HEK293 (cell line): ENCODE data around the gene VASP.
A peak's percentile ranks its signal among the peaks of the same experiment; 100 is the strongest.

Source experiments
- BCL11A ChIP-seq: fragments of 450-650 bp; formaldehyde crosslinking; IDR thresholded peaks from 2 replicates; pipeline ENCODE4 v1.5.1; 2016; ENCODE audit warnings: low read depth, missing biosample characterization, missing genetic modification characterization
- BCL11B ChIP-seq: fragments of 450-650 bp; formaldehyde crosslinking; IDR thresholded peaks from 2 replicates; pipeline ENCODE4 v1.5.1; 2016; ENCODE audit warnings: low read depth, missing biosample characterization, missing genetic modification characterization
- EGR2 ChIP-seq: fragments of 450-650 bp; formaldehyde crosslinking; IDR thresholded peaks from 2 replicates; pipeline ENCODE4 v1.5.1; 2016; ENCODE audit warnings: low read depth, missing biosample characterization, missing genetic modification characterization
- GLI2 ChIP-seq: fragments of 450-650 bp; formaldehyde crosslinking; IDR thresholded peaks from 2 replicates; pipeline ENCODE4; 2017; ENCODE audit warnings: missing biosample characterization, missing genetic modification characterization, low read depth, borderline replicate concordance
- HOXD13 ChIP-seq: sonication (generic); formaldehyde crosslinking; IDR thresholded peaks from 2 replicates; pipeline ENCODE4 v1.8.0; 2022; ENCODE audit warnings: missing genetic modification reagents, borderline replicate concordance
- KLF1 ChIP-seq: fragments of 450-650 bp; formaldehyde crosslinking; IDR thresholded peaks from 2 replicates; pipeline ENCODE4 v1.5.1; 2016; ENCODE audit warnings: missing biosample characterization, missing genetic modification characterization
- KLF9 ChIP-seq: fragments of 450-650 bp; formaldehyde crosslinking; IDR thresholded peaks from 2 replicates; pipeline ENCODE4 v1.5.1; 2016; ENCODE audit warnings: missing biosample characterization, missing genetic modification characterization, low read depth
- ZEB2 ChIP-seq: fragments of 450-650 bp; formaldehyde crosslinking; IDR thresholded peaks from 2 replicates; pipeline ENCODE4 v1.5.1; 2016; ENCODE audit warnings: missing biosample characterization, missing genetic modification characterization
- ZNF701 ChIP-seq: fragments of 450-650 bp; formaldehyde crosslinking; IDR thresholded peaks from 2 replicates; pipeline ENCODE4 v1.5.1; 2016; ENCODE audit warnings: missing biosample characterization, missing genetic modification characterization
- ZNF777 ChIP-seq: fragments of 450-650 bp; formaldehyde crosslinking; IDR thresholded peaks from 2 replicates; pipeline ENCODE4 v1.5.1; 2017; ENCODE audit warnings: missing biosample characterization, missing genetic modification characterization, borderline replicate concordance
- ZSCAN16 ChIP-seq: fragments of 450-650 bp; formaldehyde crosslinking; IDR thresholded peaks from 2 replicates; pipeline ENCODE4 v1.5.1; 2016; ENCODE audit warnings: missing biosample characterization, missing genetic modification characterization
- ZSCAN30 ChIP-seq: fragments of 450-650 bp; IDR thresholded peaks from 2 replicates; pipeline ENCODE4 v1.5.1; 2018; ENCODE audit warnings: missing biosample characterization, mild to moderate bottlenecking, missing genetic modification characterization, moderate library complexity
- TF ChIP-seq, protein P1 (sequence below): fragments of 450-650 bp; formaldehyde crosslinking; conservative IDR thresholded peaks from 2 replicates; pipeline ENCODE4 v1.5.1; 2016; ENCODE audit warnings: low read depth, missing biosample characterization, missing genetic modification characterization
- TF ChIP-seq, protein P2 (sequence below): fragments of 450-650 bp; formaldehyde crosslinking; IDR thresholded peaks from 2 replicates; pipeline ENCODE4 v1.5.1; 2016; ENCODE audit warnings: missing biosample characterization, missing genetic modification characterization
- TF ChIP-seq, protein P3 (sequence below): fragments of 450-650 bp; formaldehyde crosslinking; IDR thresholded peaks from 2 replicates; pipeline ENCODE4; 2016; ENCODE audit warnings: missing biosample characterization, missing genetic modification characterization
- TF ChIP-seq, protein P4 (sequence below): fragments of 450-650 bp; formaldehyde crosslinking; IDR thresholded peaks from 2 replicates; pipeline ENCODE4 v1.5.1; 2016; ENCODE audit warnings: missing biosample characterization, missing genetic modification characterization
- TF ChIP-seq, protein P5 (sequence below): fragments of 450-650 bp; formaldehyde crosslinking; IDR thresholded peaks from 2 replicates; pipeline ENCODE4 v1.5.1; 2016; ENCODE audit warnings: missing biosample characterization, missing genetic modification characterization
- TF ChIP-seq, protein P6 (sequence below): fragments of 450-650 bp; formaldehyde crosslinking; IDR thresholded peaks from 2 replicates; pipeline ENCODE4 v1.5.1; 2016; ENCODE audit warnings: missing biosample characterization, missing genetic modification characterization
- TF ChIP-seq, protein P7 (sequence below): fragments of 450-650 bp; formaldehyde crosslinking; IDR thresholded peaks from 2 replicates; pipeline ENCODE4 v1.5.1; 2017; ENCODE audit warnings: missing biosample characterization, missing genetic modification characterization
- TF ChIP-seq, protein P8 (sequence below): fragments of 450-650 bp; formaldehyde crosslinking; IDR thresholded peaks from 2 replicates; pipeline ENCODE4 v1.5.1; 2016; ENCODE audit warnings: missing biosample characterization, missing genetic modification characterization

VASP gene

DNA sequence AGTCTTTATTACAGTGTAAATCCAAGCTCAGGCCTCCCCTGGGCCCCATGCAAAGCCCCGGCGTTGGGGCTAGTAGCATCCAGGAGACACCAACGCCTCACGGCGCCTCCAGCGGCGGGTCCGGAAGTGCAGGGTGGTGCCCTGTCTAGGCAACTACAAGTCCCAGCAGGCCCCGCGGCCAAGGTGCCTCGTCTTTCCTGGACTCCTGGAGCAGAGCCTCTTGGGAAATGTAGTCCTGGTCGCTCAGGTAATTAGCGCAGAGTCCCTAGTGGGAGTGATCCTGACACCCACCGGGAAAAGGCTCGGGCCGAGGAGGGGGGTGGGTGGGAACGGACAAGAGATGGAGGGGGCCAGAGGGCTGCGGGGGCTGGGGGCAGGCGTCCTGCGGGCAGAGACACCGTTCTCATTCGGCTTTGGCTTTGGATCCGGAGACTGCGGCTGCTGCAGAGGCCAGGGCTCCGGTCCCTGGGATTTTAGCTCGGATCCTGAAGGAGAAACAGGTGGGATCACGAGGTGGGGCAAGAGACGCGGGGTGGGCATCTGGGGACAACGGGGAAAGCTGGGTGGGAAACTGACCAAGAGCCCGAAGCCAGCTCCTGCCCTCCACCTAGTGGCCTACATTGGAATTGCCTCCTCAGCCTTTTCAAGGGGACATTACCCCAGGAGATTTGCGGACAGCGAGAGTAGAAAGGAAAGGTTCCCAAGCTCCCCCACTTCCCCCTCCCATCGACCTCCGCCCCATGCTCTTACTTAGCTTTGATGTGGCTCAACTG is 21.8 kb upstream of the VASP start (continued):
- TF ChIP-seq, protein P1, sequence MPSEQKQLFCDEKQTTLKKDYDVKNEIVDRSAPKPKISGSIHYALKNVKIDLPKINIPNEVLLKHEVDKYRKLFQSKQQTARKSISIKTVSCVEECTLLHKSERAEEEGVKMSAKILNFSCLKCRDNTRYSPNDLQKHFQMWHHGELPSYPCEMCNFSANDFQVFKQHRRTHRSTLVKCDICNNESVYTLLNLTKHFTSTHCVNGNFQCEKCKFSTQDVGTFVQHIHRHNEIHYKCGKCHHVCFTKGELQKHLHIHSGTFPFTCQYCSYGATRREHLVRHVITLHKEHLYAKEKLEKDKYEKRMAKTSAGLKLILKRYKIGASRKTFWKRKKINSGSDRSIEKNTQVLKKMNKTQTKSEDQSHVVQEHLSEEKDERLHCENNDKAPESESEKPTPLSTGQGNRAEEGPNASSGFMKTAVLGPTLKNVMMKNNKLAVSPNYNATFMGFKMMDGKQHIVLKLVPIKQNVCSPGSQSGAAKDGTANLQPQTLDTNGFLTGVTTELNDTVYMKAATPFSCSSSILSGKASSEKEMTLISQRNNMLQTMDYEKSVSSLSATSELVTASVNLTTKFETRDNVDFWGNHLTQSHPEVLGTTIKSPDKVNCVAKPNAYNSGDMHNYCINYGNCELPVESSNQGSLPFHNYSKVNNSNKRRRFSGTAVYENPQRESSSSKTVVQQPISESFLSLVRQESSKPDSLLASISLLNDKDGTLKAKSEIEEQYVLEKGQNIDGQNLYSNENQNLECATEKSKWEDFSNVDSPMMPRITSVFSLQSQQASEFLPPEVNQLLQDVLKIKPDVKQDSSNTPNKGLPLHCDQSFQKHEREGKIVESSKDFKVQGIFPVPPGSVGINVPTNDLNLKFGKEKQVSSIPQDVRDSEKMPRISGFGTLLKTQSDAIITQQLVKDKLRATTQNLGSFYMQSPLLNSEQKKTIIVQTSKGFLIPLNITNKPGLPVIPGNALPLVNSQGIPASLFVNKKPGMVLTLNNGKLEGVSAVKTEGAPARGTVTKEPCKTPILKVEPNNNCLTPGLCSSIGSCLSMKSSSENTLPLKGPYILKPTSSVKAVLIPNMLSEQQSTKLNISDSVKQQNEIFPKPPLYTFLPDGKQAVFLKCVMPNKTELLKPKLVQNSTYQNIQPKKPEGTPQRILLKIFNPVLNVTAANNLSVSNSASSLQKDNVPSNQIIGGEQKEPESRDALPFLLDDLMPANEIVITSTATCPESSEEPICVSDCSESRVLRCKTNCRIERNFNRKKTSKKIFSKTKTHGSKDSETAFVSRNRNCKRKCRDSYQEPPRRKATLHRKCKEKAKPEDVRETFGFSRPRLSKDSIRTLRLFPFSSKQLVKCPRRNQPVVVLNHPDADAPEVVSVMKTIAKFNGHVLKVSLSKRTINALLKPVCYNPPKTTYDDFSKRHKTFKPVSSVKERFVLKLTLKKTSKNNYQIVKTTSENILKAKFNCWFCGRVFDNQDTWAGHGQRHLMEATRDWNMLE (tag by site-specific recombination): no peak
- peak; percentile 28; the same call in 1 of the 2 replicates for TF ChIP-seq ZSCAN30 (tag by site-specific recombination)
- peak; percentile 20; the same call in 1 of the 2 replicates for TF ChIP-seq ZEB2 (tag by site-specific recombination)
- TF ChIP-seq, protein P2, sequence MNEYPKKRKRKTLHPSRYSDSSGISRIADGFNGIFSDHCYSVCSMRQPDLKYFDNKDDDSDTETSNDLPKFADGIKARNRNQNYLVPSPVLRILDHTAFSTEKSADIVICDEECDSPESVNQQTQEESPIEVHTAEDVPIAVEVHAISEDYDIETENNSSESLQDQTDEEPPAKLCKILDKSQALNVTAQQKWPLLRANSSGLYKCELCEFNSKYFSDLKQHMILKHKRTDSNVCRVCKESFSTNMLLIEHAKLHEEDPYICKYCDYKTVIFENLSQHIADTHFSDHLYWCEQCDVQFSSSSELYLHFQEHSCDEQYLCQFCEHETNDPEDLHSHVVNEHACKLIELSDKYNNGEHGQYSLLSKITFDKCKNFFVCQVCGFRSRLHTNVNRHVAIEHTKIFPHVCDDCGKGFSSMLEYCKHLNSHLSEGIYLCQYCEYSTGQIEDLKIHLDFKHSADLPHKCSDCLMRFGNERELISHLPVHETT (tag by site-specific recombination): no peak
- no peak for TF ChIP-seq ZSCAN16 (tag by site-specific recombination)
- TF ChIP-seq, protein P3, sequence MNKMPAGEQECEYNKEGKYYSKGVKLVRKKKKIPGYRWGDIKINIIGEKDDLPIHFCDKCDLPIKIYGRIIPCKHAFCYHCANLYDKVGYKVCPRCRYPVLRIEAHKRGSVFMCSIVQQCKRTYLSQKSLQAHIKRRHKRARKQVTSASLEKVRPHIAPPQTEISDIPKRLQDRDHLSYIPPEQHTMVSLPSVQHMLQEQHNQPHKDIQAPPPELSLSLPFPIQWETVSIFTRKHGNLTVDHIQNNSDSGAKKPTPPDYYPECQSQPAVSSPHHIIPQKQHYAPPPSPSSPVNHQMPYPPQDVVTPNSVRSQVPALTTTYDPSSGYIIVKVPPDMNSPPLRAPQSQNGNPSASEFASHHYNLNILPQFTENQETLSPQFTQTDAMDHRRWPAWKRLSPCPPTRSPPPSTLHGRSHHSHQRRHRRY (tag by site-specific recombination): no peak
- TF ChIP-seq, protein P4, sequence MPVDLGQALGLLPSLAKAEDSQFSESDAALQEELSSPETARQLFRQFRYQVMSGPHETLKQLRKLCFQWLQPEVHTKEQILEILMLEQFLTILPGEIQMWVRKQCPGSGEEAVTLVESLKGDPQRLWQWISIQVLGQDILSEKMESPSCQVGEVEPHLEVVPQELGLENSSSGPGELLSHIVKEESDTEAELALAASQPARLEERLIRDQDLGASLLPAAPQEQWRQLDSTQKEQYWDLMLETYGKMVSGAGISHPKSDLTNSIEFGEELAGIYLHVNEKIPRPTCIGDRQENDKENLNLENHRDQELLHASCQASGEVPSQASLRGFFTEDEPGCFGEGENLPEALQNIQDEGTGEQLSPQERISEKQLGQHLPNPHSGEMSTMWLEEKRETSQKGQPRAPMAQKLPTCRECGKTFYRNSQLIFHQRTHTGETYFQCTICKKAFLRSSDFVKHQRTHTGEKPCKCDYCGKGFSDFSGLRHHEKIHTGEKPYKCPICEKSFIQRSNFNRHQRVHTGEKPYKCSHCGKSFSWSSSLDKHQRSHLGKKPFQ (tag by site-specific recombination): no peak
- no peak for TF ChIP-seq ZNF777
- TF ChIP-seq, protein P5, sequence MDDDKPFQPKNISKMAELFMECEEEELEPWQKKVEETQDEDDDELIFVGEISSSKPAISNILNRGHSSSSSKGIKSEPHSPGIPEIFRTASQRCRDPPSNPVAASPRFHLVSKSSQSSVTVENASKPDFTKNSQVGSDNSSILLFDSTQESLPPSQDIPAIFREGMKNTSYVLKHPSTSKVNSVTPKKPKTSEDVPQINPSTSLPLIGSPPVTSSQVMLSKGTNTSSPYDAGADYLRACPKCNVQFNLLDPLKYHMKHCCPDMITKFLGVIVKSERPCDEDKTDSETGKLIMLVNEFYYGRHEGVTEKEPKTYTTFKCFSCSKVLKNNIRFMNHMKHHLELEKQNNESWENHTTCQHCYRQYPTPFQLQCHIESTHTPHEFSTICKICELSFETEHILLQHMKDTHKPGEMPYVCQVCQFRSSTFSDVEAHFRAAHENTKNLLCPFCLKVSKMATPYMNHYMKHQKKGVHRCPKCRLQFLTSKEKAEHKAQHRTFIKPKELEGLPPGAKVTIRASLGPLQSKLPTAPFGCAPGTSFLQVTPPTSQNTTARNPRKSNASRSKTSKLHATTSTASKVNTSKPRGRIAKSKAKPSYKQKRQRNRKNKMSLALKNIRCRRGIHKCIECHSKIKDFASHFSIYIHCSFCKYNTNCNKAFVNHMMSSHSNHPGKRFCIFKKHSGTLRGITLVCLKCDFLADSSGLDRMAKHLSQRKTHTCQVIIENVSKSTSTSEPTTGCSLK: no peak
- TF ChIP-seq, protein P6, sequence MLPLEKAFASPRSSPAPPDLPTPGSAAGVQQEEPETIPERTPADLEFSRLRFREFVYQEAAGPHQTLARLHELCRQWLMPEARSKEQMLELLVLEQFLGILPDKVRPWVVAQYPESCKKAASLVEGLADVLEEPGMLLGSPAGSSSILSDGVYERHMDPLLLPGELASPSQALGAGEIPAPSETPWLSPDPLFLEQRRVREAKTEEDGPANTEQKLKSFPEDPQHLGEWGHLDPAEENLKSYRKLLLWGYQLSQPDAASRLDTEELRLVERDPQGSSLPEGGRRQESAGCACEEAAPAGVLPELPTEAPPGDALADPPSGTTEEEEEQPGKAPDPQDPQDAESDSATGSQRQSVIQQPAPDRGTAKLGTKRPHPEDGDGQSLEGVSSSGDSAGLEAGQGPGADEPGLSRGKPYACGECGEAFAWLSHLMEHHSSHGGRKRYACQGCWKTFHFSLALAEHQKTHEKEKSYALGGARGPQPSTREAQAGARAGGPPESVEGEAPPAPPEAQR: no peak
- peak; percentile 67; the same call in 1 of the 2 replicates for TF ChIP-seq BCL11B (tag by site-specific recombination)
- TF ChIP-seq, protein P7, sequence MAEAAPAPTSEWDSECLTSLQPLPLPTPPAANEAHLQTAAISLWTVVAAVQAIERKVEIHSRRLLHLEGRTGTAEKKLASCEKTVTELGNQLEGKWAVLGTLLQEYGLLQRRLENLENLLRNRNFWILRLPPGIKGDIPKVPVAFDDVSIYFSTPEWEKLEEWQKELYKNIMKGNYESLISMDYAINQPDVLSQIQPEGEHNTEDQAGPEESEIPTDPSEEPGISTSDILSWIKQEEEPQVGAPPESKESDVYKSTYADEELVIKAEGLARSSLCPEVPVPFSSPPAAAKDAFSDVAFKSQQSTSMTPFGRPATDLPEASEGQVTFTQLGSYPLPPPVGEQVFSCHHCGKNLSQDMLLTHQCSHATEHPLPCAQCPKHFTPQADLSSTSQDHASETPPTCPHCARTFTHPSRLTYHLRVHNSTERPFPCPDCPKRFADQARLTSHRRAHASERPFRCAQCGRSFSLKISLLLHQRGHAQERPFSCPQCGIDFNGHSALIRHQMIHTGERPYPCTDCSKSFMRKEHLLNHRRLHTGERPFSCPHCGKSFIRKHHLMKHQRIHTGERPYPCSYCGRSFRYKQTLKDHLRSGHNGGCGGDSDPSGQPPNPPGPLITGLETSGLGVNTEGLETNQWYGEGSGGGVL: peak; percentile 90
- no peak for TF ChIP-seq ZNF701 (tag by site-specific recombination)
- TF ChIP-seq GLI2: no peak
- TF ChIP-seq, protein P8, sequence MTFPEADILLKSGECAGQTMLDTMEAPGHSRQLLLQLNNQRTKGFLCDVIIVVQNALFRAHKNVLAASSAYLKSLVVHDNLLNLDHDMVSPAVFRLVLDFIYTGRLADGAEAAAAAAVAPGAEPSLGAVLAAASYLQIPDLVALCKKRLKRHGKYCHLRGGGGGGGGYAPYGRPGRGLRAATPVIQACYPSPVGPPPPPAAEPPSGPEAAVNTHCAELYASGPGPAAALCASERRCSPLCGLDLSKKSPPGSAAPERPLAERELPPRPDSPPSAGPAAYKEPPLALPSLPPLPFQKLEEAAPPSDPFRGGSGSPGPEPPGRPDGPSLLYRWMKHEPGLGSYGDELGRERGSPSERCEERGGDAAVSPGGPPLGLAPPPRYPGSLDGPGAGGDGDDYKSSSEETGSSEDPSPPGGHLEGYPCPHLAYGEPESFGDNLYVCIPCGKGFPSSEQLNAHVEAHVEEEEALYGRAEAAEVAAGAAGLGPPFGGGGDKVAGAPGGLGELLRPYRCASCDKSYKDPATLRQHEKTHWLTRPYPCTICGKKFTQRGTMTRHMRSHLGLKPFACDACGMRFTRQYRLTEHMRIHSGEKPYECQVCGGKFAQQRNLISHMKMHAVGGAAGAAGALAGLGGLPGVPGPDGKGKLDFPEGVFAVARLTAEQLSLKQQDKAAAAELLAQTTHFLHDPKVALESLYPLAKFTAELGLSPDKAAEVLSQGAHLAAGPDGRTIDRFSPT (tag by site-specific recombination): 0 out of 2 replicates have a peak, but pooled peaks have one; percentile 25
- peak; percentile 67; the same call in 1 of the 2 replicates for TF ChIP-seq BCL11A (tag by site-specific recombination)
- TF ChIP-seq EGR2 (tag by site-specific recombination): peak; percentile 60
- no peak for TF ChIP-seq KLF1
- no peak for TF ChIP-seq KLF9 (tag by site-specific recombination)
- no peak for TF ChIP-seq HOXD13
